Measurements from ENCODE around the gene KCTD21.

KCTD21 gene

GRCh38 chr11:78205256-78205655, 16.8 kb upstream of the KCTD21 start:
- no peak overlapping the region for H3K27ac ChIP-seq (replicated peaks)
- DNase-seq (ENCODE audit: low read depth in 1 of 2, low spot score in 1 of 2), result no peak
- TF ChIP-seq GABPA (IDR thresholded peaks at IDR 0.05; ENCODE audit: low read depth), result no peak
- no peak for TF ChIP-seq CTCF (IDR thresholded peaks at IDR 0.05; ENCODE audit: insufficient read depth, low read length)
- TF ChIP-seq SPI1 (IDR thresholded peaks at IDR 0.05; ENCODE audit: borderline replicate concordance, low read depth), result no peak
- TF ChIP-seq REST (IDR thresholded peaks at IDR 0.05; ENCODE audit: insufficient replicate concordance, low read depth), result no peak
- TF ChIP-seq POLR2AphosphoS5 (IDR thresholded peaks at IDR 0.05; ENCODE audit: low read depth), result no peak
- no peak overlapping the region for H3K4me3 ChIP-seq (replicated peaks; ENCODE audit: insufficient read depth, low read length)
- no peaks in the 10 kb centered on the region for H3K27me3 ChIP-seq (ENCODE audit: insufficient read depth, poor library complexity, severe bottlenecking)

GRCh38 chr11:78203184-78203583, 14.8 kb upstream of the KCTD21 start:
- no peak for TF ChIP-seq POLR2AphosphoS5 (IDR thresholded peaks at IDR 0.05; ENCODE audit: low read depth)
- TF ChIP-seq SPI1 (IDR thresholded peaks at IDR 0.05; ENCODE audit: borderline replicate concordance, low read depth), result peak; percentile 25; the same call in 1 of the 2 replicates
- peak; percentile 43 to 70 for DNase-seq (ENCODE audit: low read depth in 1 of 2, low spot score in 1 of 2)
- Histone ChIP-seq H3K27me3 (ENCODE audit: insufficient read depth, poor library complexity, severe bottlenecking) (no peaks in the 10 kb centered on the region), H3K4me3 (replicated peaks; ENCODE audit: insufficient read depth, low read length) (no peak overlapping the region), H3K27ac (replicated peaks) (peak overlapping the region; percentile 57)

GRCh38 chr11:78202733-78203167, 14.3 kb upstream of the KCTD21 start:
- TF ChIP-seq SPI1 (IDR thresholded peaks at IDR 0.05; ENCODE audit: borderline replicate concordance, low read depth), result 0 out of 2 replicates have a peak, but pooled peaks have one; percentile 10
- TF ChIP-seq POLR2AphosphoS5 (IDR thresholded peaks at IDR 0.05; ENCODE audit: low read depth), result peak; percentile 83
- TF ChIP-seq GABPA (IDR thresholded peaks at IDR 0.05; ENCODE audit: low read depth), result 0 out of 2 replicates have a peak, but pooled peaks have one; percentile 7
- no peak for TF ChIP-seq REST (IDR thresholded peaks at IDR 0.05; ENCODE audit: insufficient replicate concordance, low read depth)
- no peak for TF ChIP-seq CTCF (IDR thresholded peaks at IDR 0.05; ENCODE audit: insufficient read depth, low read length)
- Histone ChIP-seq H3K27ac (replicated peaks) (peak overlapping the region; percentile 57), H3K27me3 (ENCODE audit: insufficient read depth, poor library complexity, severe bottlenecking) (no peaks in the 10 kb centered on the region), H3K4me3 (replicated peaks; ENCODE audit: insufficient read depth, low read length) (no peak overlapping the region)
- peak in 1 of 2 experiments; percentile 65 for DNase-seq (ENCODE audit: low read depth in 1 of 2, low spot score in 1 of 2)

GRCh38 chr11:78201096-78201818, 12.8 kb upstream of the KCTD21 start:
- Histone ChIP-seq H3K27ac (replicated peaks) (no peak overlapping the region), H3K4me3 (replicated peaks; ENCODE audit: insufficient read depth, low read length) (no peak overlapping the region), H3K27me3 (ENCODE audit: insufficient read depth, poor library complexity, severe bottlenecking) (no peaks in the 10 kb centered on the region)
- TF ChIP-seq REST (IDR thresholded peaks at IDR 0.05; ENCODE audit: insufficient replicate concordance, low read depth), result no peak
- TF ChIP-seq SPI1 (IDR thresholded peaks at IDR 0.05; ENCODE audit: borderline replicate concordance, low read depth), result no peak
- TF ChIP-seq POLR2AphosphoS5 (IDR thresholded peaks at IDR 0.05; ENCODE audit: low read depth), result no peak
- TF ChIP-seq CTCF (IDR thresholded peaks at IDR 0.05; ENCODE audit: insufficient read depth, low read length), result no peak
- no peak for TF ChIP-seq GABPA (IDR thresholded peaks at IDR 0.05; ENCODE audit: low read depth)
- DNase-seq (ENCODE audit: low read depth in 1 of 2, low spot score in 1 of 2), result no peak
